Bronchial epithelial cell (primary cell): ENCODE data around the gene KCNN1. TPM values are rescaled to one million over a fixed set of nuclear protein-coding genes. Genes with fewer than 3 reads are reported as not detected.
A peak's percentile ranks its signal among the peaks of the same experiment; 100 is the strongest.

Experiments
- DNase-seq: peaks from one replicate; pipeline ENCODE4 v3.0.0-alpha.2; 2010; ENCODE audit warnings: low read depth
- FAIRE-seq: peaks from 2 replicates; lab custom pipeline; 2011; peaks lifted over from hg19 to GRCh38; lab: Jason Lieb, UNC
- H3K27me3 ChIP-seq: 2 replicates; pipeline ENCODE4 v1.5.1; 2011; ENCODE audit warnings: low read length; ENCODE audit not compliant: control insufficient read depth, insufficient read depth
- H3K36me3 ChIP-seq: 2 replicates; pipeline ENCODE4 v1.5.1; 2011; ENCODE audit warnings: low read length; ENCODE audit not compliant: control insufficient read depth, insufficient read depth
- H3K4me3 ChIP-seq: 2 replicates; pipeline ENCODE4 v1.5.1; 2011; ENCODE audit warnings: mild to moderate bottlenecking, low read depth, low read length, control low read depth
- total RNA-seq: library from RNA; depleted of rRNA; stranded (reverse); fragments of >200 nt; gene quantifications from 2 replicates; pipeline ENCODE4 v1.2.1, GENCODE V29; 2014
- TF ChIP-seq, protein P1 (sequence below): IDR thresholded peaks from 2 replicates; pipeline ENCODE4 v1.5.1; 2011; ENCODE audit warnings: mild to moderate bottlenecking, moderate library complexity, low read length, control low read depth, inconsistent platforms; ENCODE audit not compliant: insufficient read depth, severe bottlenecking

Gene KCNN1
- total RNA-seq, 1 donor from 2014 or later = not detected

DNA sequence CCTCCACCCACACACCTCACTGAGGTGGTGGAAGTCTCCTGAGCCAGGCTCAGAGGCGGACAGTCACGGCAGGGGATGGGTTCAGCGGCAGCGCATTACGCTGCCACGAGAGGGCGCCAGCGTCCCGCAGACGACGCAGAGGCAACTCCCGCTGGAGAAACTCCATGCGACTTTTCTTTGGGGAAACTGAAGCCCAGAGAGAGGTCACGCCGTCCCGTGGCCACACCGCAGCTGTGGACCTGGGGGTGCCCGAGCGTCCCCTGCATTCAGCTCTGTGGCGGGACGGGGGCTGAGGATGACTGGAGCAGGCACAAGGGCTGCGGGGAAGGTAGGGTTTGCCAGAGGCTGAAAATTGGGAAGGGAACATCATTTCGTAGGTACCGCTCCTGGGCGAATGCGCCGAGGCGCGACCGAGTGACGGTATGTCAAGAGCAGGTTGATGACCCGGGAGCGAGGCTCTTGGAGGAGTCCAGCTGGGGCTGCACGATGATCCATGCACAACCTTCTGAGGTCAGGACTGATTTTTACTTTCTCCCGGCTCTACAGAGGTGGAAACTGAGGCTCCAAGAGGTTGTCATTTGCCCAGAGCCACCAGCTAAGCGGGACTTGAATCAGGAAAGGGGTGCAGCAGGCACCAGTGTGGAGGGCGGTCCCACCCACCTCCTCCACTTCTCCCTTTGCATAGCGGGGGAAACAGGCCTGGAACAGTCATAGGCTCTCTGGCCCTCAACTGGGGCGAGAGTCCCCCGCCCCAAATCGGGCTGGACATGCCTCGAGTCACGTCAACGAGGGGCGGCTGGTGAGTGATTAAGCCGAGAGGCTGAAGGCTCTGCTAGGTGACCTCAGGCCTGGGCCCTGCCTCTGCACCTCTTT is 40.4 kb downstream of the KCNN1 start:
- TF ChIP-seq, protein P1, sequence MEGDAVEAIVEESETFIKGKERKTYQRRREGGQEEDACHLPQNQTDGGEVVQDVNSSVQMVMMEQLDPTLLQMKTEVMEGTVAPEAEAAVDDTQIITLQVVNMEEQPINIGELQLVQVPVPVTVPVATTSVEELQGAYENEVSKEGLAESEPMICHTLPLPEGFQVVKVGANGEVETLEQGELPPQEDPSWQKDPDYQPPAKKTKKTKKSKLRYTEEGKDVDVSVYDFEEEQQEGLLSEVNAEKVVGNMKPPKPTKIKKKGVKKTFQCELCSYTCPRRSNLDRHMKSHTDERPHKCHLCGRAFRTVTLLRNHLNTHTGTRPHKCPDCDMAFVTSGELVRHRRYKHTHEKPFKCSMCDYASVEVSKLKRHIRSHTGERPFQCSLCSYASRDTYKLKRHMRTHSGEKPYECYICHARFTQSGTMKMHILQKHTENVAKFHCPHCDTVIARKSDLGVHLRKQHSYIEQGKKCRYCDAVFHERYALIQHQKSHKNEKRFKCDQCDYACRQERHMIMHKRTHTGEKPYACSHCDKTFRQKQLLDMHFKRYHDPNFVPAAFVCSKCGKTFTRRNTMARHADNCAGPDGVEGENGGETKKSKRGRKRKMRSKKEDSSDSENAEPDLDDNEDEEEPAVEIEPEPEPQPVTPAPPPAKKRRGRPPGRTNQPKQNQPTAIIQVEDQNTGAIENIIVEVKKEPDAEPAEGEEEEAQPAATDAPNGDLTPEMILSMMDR = peak; percentile 100
- peaks cover 10% of the 10 kb centered on the region for H3K36me3 ChIP-seq
- no peaks in the 10 kb centered on the region for H3K27me3 ChIP-seq
- peak; percentile 62 for DNase-seq
- H3K4me3 ChIP-seq = peak overlapping the region; percentile 48
- peak; percentile 47 for FAIRE-seq

DNA sequence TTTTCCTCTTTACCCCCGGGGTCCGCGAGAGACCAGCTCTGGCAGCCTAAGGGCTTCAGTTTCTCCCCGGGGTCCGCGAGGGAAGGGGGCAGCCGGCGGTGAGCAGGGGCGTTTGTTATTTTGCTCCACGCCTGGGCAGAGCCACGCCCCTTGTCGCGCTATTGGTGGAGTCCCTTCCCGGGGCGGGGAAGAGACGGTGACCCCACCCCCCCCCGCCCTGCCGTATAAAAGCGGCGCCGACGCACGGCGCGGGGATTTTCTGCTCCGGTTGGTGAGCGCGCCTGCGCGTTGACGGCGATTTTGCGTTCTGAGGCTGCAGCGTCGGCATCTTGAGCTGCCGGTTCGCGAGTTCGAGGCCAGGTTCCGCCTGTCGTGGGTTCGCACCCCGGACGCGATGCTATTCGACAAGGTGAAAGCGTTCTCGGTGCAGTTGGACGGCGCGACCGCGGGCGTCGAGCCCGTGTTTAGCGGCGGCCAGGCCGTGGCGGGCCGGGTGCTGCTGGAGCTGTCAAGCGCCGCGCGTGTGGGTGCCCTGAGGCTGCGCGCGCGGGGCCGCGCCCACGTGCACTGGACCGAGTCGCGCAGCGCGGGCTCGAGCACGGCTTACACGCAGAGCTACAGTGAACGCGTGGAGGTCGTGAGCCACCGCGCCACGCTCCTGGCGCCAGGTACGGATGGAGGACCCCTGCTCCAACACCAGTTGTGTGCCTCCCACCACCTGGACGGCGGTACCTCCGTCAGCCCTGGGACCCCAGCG is 41.2 kb downstream of the KCNN1 start, which contains the start of gene ARRDC2:
Gene ARRDC2, plus strand, starts transcription at position 254 of the 757 bp plus-strand sequence. Its CDS starts 141 bp downstream, at position 395.
- Histone ChIP-seq H3K27me3 (no peaks in the 10 kb centered on the region), H3K4me3 (peak within 1 kb of the TSS; percentile 48), H3K36me3 (peaks cover 12% of the 10 kb centered on the region)
- TF ChIP-seq, protein P1 = no peak
- FAIRE-seq (no peak), DNase-seq (peak; percentile 69)

DNA sequence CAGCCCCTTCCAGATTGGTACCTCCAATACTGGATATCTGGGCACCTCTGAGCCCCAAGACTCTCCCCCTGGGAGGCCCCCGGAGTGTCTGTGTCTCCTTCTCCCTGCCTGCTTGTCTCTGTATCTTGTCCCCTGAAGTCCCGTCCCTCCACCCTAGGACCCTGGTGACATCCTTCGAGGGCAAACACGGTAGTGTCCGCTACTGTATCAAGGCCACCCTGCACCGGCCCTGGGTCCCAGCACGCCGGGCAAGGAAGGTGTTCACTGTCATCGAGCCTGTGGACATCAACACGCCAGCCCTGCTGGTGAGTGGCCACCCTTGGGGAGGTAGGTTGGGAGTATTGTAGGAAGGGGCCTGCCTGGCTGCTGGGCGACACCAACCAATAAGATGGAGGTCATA is 41.9 kb downstream of the KCNN1 start:
- no peak overlapping the region for H3K4me3 ChIP-seq
- no peak for DNase-seq
- H3K36me3 ChIP-seq = peaks cover 16% of the 10 kb centered on the region
- no peak for FAIRE-seq
- no peaks in the 10 kb centered on the region for H3K27me3 ChIP-seq
- TF ChIP-seq, protein P1 = no peak

DNA sequence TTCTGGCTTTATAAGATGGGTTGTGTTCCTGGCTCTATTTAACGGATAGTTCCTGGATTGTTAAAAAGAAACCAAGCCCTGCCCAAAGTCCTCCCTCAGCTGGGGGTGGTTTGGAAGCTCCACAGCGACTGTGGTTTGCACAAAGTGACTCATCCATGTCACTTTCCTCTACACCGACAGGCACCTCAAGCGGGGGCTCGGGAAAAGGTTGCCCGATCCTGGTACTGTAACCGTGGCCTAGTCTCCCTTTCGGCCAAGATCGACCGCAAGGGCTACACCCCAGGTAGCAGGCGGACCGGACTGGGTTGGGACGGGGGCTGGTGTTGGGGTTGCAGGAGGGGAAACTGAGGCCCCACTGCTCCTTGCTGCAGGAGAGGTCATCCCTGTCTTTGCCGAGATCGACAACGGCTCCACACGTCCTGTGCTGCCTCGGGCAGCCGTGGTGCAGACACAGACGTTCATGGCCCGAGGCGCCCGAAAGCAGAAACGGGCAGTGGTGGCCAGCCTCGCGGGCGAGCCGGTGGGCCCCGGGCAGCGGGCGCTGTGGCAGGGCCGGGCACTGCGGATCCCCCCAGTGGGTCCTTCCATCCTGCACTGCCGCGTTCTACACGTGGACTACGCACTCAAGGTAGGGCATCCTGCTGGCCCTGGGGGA is 42.6 kb downstream of the KCNN1 start:
- FAIRE-seq = no peak
- H3K36me3 ChIP-seq = peaks cover 16% of the 10 kb centered on the region
- H3K27me3 ChIP-seq = no peaks in the 10 kb centered on the region
- TF ChIP-seq, protein P1 = no peak
- no peak for DNase-seq
- no peak overlapping the region for H3K4me3 ChIP-seq

DNA sequence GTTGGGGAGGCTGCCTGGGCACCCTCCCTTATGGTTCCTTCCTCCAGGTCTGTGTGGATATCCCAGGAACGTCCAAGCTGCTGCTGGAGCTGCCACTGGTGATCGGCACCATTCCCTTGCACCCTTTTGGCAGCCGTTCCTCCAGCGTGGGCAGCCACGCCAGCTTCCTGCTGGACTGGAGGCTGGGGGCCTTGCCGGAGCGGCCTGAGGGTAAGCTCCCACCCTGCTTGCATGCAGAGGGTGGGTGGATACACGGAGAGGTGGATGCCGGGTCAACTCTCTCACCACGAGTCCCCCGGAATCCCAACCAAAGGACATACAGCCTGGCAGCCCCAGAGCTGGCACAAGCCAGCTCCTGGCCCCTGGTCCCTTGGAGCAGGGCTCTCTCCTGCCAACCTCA is 43.2 kb downstream of the KCNN1 start:
- TF ChIP-seq, protein P1 = no peak
- no peaks in the 10 kb centered on the region for H3K27me3 ChIP-seq
- H3K36me3 ChIP-seq = peaks cover 16% of the 10 kb centered on the region
- no peak overlapping the region for H3K4me3 ChIP-seq
- DNase-seq (no peak), FAIRE-seq (no peak)
